ENCODE measurements around the gene ZNF821.

DNA sequence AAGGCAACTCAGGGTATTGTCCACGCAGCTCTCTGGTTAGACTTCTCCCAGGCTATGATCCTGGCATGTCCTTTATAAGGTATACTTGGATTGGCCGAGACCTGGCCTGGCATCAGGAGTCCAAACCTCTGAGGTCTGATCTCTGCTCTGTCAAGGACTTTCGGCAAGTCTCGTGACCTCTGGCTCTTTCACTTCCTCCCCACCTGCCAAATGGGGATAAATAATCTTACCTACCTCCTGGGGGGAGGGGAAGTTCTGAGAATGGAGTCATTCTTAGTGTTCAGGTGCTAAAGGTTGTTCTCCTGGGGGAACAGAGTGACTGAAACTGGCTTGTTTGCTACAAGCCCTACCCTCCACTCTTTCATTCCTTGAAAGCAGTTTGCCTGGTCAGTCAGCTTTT is 30.6 kb downstream of the ZNF821 start:
- TF ChIP-seq, protein P1, sequence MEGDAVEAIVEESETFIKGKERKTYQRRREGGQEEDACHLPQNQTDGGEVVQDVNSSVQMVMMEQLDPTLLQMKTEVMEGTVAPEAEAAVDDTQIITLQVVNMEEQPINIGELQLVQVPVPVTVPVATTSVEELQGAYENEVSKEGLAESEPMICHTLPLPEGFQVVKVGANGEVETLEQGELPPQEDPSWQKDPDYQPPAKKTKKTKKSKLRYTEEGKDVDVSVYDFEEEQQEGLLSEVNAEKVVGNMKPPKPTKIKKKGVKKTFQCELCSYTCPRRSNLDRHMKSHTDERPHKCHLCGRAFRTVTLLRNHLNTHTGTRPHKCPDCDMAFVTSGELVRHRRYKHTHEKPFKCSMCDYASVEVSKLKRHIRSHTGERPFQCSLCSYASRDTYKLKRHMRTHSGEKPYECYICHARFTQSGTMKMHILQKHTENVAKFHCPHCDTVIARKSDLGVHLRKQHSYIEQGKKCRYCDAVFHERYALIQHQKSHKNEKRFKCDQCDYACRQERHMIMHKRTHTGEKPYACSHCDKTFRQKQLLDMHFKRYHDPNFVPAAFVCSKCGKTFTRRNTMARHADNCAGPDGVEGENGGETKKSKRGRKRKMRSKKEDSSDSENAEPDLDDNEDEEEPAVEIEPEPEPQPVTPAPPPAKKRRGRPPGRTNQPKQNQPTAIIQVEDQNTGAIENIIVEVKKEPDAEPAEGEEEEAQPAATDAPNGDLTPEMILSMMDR (IDR thresholded peaks at IDR 0.05) = no peak
- TF ChIP-seq POLR2A (IDR thresholded peaks at IDR 0.05) = no peak

All from body of pancreas (tissue), 4 donors.